Activated CD4-positive, alpha-beta T cell treated with anti-CD3 and anti-CD28 coated beads, Interleukin-2, amount 50 U/mL, for 4 hours (primary cell): ENCODE data around the gene MARS1.
"Not testable (repeated sequence)": the region's sequence is repeated elsewhere in the genome, so short reads cannot be mapped to it uniquely, and the experiment has no call there.

Experiments
- DNase-seq, 2 experiments: peaks; one replicate each; pipeline ENCODE4 v3.0.0-alpha.2; 2020

The MARS1 gene

DNA sequence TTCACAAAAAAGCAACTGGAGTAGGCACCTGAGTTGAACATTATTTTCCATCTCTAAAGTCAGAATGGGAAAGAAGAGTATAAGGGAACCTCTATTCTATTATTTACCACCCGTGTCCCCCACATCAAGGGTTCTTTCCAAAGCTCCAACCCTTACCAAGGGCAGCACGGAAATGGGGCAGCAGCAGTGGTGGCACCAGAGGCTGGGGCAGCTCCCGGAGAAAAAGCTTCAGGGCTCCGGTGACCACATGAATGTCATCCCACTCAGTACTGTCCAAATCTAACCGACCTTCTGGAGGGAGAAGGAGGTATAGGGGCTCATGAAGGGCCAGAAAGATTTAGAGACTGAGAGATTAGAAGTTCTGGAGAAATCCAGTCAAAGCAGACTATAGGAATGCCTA lies 14.0 kb upstream of the MARS1 start:
- DNase-seq: no peak

DNA sequence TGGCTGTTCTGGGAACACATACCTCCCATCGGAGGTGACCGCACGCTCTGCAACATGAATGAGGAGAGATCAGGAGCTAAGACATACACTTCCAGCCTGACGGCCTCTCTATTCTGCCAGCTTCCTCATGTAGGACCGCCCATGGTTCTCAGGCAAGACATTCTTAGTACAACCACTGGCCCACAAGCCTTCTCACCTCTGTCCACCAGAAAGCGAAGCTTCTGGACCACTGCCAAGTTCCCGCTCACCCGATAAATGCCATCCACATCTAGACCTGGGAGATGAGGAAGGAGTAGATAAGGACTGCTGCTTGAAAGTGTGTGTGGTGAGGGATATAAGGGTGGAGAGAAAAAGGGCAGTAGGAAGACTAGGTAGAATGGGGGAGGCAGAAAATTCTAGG lies 13.4 kb upstream of the MARS1 start:
- DNase-seq: no peak

DNA sequence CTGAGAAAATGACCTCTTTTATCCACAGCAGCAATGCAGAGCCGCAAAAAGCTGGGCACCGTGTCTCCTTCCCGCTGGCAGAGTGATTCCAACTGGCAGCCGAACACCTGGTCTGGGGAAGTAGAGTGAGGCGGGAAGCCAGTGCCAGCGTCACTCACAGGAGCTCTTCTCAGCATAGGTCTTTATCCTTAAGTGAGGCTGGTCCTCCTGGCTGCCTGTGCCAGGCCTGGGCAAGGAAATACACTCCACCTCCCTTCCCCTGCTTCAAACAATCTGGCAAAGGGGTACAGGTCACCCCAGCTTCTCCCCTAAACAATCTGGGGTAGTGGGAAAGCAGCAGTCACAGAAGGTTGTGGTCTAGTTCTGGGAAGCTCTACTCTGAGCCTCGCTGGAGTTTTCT lies 13.0 kb upstream of the MARS1 start:
- DNase-seq: no peak

DNA sequence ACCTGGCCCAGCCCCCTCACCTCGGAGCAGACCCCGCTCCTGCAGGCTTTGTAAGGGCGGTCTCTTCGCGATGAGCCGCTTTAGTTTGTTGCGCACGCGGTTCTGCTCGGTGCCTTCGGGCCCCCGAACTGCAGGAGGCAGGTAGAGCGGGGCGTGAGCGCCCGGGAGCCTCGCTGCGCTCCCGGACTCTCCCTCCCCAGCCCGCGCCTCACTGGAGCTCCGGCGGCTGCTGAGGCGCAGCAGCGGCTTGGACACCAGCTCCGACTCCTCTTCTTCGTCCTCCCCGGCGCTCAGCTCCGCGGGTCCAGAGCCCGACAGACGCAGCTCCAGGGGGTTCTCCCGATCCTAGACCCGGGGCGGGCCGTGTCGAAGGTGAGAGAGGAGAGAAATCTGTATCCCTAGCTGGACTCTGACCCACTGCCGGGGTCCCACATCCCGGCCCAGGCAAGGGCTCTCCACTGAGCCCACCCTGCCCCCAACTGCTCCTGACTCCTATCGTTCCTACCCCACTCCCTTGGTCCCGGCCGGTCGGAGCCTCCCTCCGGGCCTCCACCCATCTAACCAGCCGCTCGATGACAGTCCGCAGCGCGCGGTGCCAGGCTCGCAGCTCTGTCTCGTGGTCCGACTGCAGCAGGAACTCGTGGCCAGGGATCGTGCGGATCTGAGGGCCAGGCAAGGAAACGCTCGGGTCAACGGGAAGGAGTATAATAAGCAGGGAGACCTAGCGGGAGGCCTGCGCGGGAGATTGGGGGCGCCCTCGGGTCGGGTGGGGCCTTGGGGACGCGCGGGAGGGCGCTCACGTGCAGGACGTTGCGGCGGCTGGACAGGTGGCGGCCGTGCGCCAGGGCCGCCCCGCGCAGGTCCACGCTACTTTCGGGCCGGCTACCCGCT lies 12.4 kb upstream of the MARS1 start:
- DNase-seq: no peak

DNA sequence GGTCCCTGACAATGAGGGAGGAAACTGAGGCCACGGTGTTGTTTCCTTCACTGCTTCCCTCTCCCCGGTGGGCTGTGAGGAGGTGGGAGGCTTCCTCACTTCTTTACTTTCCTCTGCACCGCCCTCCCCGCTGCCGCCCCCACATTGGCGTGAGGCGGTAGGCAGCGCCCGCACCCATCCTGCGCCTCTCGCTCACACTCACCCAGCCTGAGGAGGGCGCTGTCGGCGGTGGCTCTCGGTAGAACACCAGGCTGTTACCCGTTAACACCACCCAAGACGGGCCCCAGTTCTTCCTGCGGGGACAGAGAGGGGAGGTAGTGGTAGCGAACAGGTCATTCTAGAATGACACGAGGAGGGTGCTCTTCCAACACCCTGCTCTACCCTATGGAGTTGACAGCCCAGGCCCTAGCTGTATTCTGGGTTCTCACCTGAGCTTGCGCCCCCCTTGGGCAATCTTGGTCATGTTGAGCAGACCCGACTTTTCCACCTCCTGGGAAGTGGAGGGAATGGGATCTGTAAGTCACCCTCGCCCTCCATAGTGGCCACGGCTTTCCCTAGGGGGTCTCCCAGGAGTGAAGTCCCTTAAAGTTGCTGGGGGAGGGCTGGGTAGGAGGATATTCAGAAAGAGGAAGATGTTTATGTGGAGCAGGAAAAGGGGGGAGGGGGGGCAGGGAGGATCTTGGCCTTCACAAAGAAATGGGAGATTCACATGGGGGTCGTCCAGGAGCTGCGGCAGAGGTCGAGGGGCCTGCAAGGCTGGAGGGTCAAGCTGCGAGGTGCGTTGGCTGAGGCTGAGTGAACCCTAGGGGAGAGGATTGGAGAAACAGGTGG lies 11.5 kb upstream of the MARS1 start:
- DNase-seq: peak; percentile 59 to 66

DNA sequence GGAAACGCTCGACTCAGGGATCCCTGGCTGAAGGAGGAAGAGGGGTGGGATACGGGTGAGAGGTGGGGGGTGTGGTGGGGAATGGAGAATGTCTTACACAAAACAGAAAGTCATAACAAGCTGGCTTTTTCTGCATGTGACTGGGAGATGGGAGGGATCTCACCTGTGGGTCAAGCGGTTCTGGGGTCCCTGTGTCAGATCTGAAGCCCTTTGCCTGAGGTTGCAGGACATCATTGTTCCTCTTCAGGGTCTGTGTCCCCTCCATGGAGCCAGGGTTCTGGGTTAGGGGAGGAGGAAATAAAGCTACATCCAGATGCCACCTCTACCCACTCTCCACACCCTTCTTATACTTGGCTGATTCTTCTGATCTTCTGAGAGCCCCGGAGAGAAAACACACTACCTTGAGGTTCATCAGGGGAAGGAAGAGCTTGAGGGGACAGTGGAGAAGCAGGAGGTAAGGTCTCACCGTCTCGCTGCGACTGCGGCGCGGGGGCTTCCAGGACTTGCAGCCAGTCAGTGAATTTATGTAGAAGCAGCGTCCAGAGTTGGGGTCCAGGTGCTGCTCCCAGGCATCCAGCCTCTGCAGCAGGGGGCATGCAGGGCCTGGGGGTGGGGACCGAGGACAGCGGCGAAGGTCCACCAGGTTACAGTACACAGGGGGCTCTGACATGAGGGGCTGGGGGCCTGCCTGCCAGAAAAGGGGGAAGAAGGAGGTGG lies 10.7 kb upstream of the MARS1 start:
- no peak for DNase-seq

DNA sequence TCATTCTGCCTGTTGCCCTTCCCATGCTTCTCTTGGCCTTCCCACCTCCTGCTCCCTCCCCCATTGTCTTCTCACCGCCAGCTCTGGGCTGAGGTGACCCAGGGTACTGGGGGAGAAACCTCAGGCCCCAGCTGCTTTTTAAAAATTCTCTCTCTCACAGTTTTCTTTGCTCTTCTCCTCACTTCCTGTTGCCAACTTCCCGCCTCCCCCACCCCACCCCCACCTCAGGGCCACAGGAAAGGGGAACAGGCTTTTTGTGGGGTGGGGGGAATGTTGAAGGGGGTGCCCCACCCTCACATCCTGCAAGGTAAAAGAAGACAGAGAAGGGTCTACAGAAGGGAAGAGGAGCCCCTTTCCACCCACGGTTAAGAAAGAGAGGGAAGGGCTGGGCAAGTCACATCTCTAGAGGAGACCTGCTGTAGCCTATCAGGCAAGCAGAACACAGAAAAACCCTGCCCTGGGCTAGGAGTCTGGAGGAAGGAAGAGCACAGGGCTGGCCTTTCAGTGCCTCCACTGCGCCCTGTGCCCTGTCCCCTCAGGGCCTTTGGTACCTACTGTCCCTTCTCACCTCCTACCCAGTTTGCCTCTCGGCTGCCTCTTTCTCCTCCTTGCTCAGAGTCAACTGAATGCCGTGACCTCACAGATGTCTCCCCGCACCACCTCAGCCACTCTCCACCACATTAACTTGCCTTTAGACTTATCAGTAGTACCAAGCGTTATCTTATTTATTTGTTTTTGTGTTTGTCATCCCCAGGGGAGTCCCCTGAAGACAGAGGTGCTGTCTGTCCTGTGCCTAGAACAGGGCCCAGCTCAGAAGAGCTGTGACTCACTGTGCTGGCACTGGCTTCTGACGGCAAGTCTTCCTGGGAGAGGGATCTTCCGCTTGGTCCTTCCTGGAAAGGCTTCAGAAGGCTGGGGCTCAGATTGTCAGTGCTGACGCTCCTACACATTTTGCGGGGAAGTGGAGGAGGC lies 9.9 kb upstream of the MARS1 start:
- peak in 1 of 2 experiments; percentile 58 for DNase-seq

DNA sequence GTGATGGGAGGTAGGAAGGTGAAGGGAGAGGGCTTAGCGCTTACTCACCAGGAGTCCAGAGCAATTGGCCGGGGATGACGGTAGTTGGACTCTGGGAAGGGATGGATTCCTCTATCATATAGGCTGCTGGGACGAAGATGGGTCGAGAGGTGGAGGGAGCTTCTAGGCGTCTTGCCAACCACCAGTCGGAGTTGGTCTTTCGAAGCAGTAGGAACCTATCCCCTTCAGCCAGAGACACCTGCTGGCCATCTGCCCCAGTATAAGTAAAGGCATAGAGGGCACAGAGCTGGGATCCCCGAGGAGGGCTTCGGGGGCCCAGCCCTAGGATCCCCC lies 8.9 kb upstream of the MARS1 start:
- no peak for DNase-seq

DNA sequence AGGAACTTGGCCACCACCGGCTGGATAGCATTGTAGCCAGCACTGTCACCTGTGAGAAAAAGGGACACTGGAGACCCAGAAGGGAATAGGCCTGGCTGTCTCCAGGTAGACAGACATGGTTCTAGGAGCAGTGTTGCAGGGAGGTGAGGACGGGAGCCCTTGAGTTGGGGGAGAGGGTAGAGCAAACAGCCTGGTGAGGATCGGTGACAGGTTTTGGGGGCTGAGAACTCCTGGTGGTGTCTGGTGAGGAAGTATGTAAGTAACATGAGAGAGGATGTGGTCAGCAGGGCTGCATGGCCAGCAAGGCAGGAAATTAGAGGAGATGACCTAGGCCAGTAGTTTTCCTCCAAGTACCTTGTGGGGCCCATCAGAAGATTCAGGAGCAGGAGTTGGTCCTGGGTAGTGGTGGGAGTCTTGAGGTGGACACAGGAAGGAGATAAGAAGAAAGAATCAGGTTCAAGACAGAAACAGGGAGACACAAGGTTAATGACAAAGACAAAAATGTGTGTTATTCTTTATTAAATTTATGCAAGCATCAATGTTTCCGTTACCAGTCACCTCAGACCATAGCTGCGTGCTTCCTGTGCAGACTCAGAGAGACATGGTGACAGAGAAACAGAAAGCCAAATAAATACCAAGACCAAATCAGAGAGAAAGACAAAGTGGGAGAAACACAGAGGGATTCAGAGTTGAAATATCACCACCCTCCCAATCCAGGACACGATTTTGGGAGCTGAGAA lies 8.3 kb upstream of the MARS1 start, which contains the start of gene ARHGAP9:
ARHGAP9 (minus strand) TSS at position 491 of the 740 bp plus-strand sequence; CDS start at position 31, 460 bp downstream.
- peak in 1 of 2 experiments; percentile 58 for DNase-seq

DNA sequence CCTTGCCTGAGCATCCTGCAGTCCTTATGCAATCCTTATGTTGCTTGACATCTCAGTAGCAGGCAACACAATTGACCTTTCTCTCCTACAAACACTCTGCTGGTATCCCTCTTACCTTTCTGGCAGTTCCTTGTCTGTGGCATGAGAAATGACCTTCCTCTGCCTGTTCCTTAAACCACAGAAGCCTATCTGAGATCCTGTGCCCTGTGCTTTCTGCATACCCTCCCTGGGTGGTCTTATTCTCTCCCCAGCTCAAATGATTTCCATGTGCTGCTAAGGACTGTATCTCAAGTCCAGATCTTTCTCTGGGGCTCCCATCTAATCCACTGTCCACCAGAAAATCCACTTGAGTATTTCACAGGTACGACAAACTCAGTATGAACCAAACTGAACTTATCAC lies 6.2 kb upstream of the MARS1 start:
- no peak for DNase-seq

DNA sequence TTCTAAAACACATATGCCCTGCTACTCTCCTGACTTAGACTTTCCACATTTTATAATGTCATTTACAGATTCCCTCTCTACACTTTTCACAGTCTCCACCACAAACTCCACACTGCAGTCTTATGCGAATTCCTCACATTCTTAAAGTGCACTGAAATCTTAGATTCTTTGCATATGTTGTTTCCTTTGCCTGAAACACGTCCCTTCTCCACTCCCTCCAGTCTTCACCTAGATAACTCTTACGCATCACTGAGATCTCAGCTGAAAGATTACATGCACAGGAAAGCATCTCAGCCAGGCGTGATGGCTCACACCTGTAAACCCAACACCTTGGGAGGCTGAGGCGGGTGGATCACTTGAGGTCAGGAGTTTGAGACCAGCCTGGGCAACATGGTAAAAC lies 4.4 kb upstream of the MARS1 start:
- no peak for DNase-seq

DNA sequence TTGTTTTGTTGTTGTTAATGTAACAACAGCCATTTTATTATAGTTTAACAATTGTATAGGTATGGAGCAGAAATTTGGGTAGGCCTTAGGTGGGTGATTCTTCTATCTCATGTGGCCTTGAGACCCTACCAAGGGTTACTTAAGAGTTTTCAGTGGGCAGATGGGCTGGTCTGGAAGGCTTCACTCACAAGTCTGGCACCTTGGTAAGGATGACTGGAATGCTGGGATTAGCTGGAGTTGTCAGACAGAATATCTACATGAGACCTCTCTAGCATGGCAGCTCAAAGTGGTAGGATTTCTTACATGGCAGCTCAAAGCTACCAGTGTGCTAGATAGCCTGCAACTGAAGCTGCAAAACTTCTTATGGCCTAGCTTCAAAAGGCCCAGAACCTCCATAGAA lies 2.2 kb upstream of the MARS1 start:
- DNase-seq: no peak

DNA sequence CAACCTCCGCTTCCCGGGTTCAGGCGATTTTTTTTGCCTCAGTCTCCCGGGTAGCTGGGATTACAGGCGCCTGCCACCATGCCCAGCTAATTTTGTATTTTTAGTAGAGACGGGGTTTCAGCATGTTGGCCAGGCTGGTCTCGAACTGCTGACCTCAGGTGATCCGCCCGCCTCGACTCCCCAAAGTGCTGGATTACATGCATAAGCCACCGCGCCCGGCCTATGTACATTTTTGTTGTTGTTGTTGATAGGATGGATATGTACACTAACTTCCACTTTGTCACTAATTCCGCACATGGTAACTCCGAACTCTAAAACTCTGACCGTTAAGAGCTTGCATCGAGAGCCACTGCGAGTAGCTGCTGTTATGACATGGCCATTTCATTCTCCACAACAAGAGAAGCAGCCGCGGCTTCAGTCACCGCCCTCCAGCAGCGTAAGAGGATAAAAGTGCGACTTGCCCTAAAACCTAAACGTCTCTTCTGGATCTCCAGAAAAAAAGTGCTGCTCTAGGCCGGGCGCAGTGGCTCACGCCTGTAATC lies 742 bp upstream of the MARS1 start:
- DNase-seq: no peak

DNA sequence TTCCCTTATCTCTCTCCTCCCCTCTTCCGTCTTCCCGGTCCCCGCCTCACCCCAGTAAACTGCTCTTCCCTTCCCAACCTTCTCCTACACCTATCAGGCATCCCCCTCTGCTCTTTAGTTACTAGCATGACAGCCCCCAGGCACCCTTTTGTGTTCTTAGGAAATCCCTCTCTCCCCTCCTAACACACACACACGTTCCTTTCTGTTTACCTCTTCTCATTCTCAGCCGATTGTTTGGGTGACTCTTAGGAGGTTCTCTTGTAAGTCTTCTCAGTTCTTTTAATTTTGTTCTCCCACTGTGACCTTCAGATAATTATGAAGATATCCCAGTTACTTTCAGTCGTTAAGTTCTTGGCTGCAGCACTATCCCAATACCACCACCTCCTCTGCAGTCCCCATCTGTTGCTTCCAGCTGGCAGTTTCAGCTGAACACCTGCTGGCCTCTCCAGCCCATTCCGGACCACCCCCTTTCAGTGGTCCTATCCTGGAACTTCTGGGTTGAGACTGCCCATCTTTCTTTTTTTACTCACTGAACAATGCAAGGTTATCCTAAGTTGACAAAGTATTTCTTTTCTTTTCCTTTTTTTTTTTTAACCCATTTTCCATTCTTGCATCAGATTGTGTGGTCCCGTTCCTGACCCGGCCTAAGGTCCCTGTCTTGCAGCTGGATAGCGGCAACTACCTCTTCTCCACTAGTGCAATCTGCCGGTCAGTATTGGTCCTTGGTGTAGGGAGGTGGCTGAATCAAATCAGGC lies 711 bp downstream of the MARS1 start:
- no peak for DNase-seq

DNA sequence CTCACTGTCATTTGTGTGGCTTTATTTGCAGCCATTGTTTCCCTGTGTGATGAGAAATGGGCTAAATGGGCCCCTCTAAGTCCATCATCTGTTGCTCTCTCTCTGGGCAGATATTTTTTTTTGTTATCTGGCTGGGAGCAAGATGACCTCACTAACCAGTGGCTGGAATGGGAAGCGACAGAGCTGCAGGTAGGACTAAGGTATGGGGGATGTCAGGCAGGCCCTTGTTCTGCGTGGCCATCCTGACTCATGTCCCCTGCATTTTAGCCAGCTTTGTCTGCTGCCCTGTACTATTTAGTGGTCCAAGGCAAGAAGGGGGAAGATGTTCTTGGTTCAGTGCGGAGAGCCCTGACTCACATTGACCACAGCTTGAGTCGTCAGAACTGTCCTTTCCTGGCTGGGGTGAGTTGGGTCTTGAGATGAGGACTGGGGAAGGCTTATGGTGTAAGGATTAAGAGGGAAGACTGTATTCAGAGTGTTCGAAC lies 1.3 kb downstream of the MARS1 start:
- no peak for DNase-seq

DNA sequence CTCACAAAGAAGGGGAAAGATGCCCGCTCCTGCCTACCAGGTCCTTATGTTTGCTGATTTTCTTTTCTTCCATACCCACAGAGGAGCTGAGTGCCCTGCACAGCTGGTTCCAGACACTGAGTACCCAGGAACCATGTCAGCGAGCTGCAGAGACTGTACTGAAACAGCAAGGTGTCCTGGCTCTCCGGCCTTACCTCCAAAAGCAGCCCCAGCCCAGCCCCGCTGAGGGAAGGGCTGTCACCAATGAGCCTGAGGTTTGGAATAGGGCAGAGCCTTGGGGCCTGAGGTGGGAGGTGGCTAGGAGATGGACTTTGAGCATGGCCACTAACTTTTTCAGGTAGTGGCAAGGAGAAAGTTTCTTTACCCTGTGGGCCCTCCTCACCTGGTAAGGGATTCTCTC lies 2.3 kb downstream of the MARS1 start:
- no peak for DNase-seq

DNA sequence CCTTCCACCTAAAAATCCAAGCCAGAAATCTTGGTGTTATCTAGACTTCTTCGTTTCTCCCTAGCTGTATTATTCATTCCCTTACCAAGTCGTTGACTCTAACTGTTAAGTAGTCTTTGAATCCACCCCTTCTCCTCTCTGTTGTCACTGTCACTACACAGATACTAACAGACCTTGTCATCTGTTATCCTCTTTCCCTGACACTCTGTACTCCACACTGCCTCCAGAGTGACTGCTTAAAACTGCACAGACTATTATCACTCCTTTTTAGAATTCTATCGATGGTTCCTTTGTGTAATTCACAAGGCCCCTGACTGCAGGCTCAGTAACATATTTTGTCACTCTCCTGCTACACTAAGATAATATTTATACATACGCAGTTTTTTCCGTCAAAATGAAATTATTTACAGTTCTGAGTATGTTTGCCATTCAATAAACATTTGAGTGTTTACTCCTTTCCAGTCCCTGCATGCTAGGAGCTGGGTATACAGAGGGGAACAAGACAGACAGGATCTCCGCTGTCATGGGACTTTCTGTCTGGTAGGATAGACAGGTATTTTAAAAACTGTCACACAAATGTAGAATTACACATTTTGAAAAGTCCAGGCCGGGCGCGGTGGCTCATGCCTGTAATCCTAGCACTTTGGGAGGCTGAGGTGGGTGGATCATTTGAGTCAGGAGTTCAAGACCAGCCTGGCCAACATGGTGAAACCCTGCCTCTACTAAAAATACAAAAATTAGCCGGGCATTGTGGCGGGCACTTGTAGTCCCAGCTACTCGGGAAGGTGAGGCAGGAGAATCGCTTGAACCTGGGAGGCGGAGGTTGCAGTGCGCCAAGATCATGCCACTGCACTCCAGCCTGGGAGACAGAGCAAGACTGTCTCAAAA lies 3.8 kb downstream of the MARS1 start:
- DNase-seq: no peak

DNA sequence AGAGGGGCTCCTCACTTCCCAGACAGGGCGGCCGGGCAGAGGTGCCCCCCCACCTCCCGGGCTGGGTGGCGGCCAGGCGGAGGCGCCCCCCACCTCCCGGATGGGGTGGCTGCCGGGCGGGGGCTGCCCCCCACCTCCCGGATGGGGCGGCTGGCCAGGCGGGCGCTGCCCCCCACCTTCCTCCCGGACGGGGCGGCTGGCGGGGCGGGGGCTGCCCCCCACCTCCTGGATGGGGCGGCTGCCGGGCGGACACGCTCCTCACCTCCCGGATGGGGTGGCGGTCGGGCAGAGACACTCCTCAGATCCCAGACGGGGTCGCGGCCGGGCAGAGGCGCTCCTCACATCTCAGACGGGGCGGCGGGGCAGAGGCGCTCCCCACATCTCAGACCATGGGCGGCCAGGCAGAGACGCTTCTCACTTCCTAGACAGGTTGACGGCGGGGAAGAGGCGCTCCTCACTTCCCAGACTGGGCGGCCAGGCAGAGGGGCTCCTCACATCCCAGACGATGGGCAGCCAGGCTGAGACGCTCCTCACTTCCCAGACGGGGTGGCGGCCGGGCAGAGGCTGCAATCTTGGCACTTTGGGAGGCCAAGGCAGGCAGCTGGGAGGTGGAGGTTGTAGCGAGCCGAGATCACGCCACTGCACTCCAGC lies 7.3 kb downstream of the MARS1 start:
- DNase-seq: not testable (repeated sequence)

DNA sequence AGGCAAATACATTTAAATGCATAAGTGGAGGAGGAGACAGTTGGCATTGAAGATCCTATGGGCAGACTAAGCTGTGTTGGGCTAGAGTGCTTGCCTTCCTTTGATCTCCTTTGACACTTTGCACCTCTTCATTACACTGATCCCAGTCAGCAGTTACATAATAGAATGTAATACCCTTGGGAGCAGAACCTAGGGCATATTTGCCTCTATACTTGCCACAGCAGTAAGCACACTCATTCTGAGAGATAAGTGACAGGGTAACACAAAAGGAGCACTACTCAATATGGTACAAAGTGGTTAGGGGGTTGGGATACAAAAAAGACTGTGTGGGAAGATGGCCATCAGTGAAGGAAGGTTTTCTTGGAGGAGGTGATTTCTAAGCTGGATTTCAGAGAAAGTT lies 9.0 kb downstream of the MARS1 start:
- DNase-seq: no peak
